Prostate gland (tissue), 2 donors: ENCODE results near the gene SPSB4.

Experiments used
- POLR2A ChIP-seq: fragments of 450-650 bp; IDR thresholded peaks from one replicate; pipeline ENCODE4 v1.6.1; 2016; ENCODE audit warnings: antibody characterized with exemption, mild to moderate bottlenecking
- POLR2AphosphoS5 ChIP-seq: sonication (generic); formaldehyde crosslinking; IDR thresholded peaks from one replicate; pipeline ENCODE4 v1.6.1; 2017; ENCODE audit warnings: antibody characterized with exemption
- TF ChIP-seq, protein P1 (sequence below), 4 experiments: fragments of 200-600 bp in 2 of 4; fragments of 450-650 bp in 2 of 4; sonication (generic) in 2 of 4; IDR thresholded peaks; 1 replicate in 3 of 4; 2 replicates in 1 of 4; pipeline ENCODE4 v1.5.1; 2016 to 2019; ENCODE audit warnings: antibody characterized with exemption in 4 of 4, mild to moderate bottlenecking in 2 of 4, moderate library complexity in 2 of 4

DNA sequence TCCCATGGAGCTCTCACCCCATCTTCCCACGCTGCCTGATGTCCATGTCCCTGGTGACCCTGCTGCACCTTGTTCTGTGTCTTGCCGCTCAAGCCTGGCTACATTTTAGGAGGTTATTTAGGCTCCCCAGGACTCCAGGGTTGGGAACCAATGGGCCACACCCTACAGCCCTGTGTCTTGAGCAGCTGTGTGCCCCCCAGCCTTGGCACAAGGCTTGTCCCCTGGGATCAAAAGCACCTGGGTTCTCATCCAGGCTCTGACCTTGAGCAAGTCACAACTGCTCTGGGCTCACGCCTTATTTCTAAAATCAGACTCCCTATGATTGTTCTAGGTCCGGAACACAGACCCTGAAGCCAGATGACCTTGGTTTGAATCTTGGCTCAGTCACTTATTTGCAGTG, 14.1 kb downstream of the SPSB4 start:
- TF ChIP-seq POLR2A, result no peak
- TF ChIP-seq, protein P1, sequence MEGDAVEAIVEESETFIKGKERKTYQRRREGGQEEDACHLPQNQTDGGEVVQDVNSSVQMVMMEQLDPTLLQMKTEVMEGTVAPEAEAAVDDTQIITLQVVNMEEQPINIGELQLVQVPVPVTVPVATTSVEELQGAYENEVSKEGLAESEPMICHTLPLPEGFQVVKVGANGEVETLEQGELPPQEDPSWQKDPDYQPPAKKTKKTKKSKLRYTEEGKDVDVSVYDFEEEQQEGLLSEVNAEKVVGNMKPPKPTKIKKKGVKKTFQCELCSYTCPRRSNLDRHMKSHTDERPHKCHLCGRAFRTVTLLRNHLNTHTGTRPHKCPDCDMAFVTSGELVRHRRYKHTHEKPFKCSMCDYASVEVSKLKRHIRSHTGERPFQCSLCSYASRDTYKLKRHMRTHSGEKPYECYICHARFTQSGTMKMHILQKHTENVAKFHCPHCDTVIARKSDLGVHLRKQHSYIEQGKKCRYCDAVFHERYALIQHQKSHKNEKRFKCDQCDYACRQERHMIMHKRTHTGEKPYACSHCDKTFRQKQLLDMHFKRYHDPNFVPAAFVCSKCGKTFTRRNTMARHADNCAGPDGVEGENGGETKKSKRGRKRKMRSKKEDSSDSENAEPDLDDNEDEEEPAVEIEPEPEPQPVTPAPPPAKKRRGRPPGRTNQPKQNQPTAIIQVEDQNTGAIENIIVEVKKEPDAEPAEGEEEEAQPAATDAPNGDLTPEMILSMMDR (IDR thresholded peaks at IDR 0.05), result no peak
- TF ChIP-seq POLR2AphosphoS5, result no peak
